ENCODE results near the gene CFAP61.
A peak's percentile ranks its signal among the peaks of the same experiment; 100 is the strongest.
"Not testable (repeated sequence)": the region's sequence is repeated elsewhere in the genome, so short reads cannot be mapped to it uniquely, and the experiment has no call there.

CFAP61 gene, protein sequence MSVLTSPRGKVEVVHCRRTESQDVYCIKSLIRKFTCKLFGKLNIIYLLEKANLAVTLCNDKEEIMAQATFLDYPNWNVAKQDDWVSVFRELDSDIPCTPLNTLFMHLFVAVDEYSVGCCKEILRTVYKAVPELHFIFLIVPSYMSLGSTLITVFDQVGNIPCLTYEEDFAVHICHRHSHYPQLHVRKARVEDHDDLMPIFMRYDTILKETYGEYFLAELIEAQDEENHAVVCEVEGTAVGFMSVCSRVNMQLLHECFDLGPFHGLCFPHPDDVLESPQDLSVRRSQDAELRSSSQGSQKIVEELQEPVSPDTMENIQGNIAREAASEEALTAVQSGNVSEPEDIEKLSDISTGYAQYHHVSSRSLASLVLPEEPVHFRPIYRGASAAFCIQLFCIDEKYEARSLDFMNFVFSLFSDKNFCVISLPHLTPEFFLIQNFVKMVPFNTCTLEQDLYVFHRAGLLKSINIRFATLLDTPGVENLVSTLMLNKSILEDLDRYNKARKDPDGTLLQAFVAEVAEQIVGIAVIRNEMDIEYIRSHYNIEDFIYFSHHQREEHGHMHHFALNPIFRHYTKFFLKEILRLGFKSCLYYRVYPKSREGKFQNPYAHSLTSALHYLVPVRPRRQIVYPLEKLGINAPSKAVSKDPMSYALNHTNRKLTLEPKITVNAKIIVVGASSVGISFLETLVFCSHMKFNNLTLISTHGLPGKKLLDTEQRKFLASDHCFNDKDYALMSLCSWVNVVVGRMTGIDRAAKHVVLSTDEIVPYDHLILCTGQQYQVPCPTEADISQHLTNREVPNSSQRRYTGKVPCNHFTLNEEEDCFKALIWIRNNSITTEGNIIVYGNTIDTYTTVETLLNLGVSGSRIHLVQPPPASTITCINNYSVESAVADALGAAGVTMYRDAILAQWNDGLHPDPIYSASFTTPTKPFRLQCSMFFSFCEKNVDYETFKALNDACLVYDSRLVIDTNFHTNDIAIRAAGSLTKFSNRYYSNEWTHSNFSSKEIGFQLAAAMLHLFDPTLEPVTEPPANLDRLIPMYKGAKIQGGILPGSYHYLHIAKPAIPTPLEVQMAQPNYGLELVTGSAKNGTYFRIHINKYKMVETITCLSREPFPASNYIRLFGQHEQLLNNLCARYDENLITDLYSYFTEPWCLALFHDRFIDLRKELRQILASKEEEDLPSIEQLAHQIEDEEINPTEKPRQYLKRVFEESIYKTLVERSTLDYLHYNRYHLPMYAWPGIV

DNA sequence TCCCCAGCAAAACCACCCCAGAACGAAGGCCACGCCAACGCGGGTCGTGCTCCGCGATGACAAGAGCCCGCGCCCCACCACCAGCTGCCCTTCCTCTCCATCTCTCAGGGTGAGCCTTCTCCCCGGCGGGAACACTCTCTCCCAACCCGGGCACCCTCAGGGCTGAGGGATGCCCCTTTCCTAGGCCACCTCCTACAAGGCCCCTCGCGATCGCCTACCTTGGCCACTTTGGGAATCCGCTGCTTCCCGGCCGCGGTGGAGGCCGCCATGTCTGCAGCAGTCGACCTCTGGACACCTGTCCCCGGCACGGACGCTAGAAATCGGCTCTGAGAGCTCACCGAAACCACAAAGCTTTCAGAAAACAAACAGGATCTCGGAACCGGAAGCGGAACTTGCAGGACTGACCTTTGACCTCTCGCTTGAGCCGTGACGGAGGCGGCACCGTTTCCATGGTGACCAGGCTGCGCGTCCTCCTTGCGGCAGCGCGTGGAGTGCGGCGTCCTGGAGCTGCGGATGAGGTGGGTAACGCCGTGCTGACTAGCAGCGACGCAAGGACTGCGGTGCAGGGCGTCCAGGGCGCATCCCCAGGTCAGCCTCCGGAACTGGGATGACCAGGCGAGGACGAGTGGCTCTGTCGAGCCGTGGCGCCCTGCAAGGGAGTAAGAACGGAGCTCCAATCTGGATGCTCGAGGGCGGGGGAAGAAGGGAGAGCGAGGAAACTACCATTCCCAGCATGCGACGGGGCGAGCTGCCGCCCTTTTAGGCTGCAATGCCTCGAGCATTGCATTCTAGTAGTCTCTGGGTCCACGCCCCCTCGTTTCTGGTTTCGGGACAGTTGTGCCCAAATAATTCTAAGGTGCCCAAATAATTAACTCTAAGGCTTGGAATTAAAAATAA lies at the start of gene CFAP61, which contains the start of gene CRNKL1:
CFAP61 (plus strand) TSS at position 459 of the 897 bp plus-strand sequence. CDS start 4,122 bp downstream, outside the sequence.
CRNKL1 (minus strand) TSS at position 393 of the 897 bp plus-strand sequence; CDS start at position 269, 124 bp downstream.
- DNase-seq: peak; percentile 98

DNA sequence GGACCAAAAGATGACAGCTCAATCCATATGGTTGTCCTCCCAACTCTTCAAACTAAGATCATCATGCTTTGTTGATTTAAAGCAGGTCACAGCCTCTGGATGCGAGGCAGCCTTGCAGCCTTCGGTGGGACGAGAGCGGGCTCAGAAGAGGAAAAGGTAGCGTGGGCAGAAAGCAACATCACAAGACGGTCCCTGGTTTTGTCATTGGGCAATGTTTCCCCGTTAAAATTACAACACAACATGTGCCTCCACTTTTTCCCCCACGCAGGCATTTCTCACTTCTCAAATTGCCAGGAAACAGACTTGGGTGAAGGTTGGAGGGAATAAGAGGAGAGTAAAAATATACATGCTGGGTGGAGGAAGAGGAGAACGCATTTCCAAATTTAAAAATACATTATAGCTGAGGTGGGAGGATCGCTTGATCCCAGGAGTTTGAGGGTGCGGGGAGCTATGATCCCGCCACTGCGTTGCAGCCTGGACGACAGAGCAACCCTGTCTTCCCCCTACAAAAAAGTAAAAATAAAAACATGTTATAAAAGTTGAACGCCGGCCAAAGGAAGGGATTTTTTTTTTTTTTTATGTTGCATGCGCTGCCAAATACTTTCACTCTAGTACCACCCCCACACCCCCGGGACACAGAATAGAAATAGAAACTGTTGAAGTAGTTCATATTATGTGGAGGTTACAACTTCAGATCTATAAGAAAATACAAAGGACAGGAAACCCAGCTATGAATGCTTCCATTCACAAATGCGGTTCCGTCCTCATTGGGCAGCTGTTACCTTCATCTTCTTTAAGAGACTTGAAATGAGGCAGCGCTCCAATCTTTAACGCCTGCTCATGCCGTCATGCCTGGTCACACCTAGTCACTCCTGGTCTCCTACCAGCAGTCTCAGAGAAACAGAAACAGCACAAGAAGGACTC lies 49.0 kb upstream of the CFAP61 start:
- DNase-seq: no peak

DNA sequence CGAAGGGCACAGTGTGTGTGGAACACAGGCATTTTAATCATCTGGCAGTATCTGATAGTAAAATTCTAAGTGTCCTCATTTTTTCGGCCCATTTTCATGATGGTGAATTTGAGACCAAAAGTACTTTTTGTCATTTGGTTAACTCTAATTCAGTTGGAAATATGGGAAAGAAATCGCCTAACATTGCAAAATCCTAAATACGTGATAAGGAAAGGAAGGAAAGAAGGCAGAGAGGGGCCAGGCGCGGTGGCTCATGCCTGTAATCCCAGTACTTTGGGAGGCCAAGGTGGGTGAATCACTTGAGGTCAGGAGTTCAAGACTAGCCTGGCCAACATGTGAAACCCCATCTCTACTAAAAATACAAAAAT lies 48.4 kb upstream of the CFAP61 start:
- not testable (repeated sequence) for DNase-seq

GRCh38 chr20:20005342-20005741 lies 47.0 kb upstream of the CFAP61 start:
- no peak for DNase-seq

- DNase-seq: no peak
Observed at GRCh38 chr20:20009784-20010253, 42.5 kb upstream of the CFAP61 start.

DNA sequence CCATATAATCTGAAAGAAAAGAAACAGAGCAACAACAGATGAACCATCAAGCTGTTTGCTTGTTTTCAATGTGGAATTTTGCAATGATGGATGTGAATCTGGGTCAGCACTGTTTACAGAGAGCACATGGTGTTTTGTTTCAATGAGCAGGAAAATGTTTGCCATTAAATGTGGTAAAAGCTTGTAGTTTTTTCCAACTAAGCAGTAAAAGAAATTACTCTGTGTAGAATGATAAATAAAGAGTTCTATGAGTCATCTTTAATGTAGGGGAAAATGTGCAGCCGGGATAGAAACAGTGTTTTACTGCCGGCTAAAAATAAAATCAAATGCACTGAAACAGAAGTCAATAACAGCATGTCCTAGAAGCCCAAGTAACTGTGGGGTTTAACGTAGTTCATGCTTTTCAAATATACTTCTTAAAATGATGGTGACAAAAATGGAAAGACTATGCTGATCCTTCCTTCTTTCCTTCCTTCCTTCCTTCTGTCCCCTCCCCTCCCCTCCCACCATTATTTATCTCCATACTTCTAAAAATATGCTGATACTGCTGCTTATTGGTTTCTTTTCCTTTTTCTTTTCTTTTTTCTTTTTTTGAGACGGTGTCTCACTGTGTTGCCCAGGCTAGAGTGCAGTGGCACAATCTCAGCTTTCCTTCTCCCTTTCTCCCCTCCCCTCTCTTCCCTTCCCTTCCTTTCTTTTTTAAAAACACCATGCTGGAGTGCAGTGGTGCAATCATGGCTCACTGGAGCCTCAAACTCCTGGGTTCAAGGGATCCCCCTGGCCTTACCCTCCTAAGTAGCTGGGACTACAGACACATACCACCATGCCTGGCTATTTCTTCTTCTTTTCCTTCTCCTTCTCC lies 41.5 kb upstream of the CFAP61 start:
- no peak for DNase-seq

GRCh38 chr20:20012541-20012940 lies 39.8 kb upstream of the CFAP61 start:
- no peak for DNase-seq

DNA sequence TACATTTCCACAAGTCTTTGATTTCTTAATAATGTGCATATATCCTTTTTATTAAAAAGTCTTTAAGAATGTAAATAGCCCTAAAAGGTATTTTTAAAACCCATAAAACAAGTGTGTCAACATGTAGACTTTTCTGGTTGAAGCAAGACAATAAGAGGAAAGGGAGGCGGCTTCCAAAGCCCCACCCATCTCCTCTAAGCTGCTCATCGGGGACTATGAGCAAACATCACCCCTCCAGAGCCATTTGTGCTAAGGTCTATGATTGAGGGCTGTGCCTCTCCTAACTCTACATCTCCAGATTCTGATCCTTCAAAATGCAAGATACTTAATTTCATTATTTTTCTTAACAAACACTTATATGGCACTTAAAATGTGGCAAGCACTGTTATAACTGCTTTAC lies 37.7 kb upstream of the CFAP61 start:
- DNase-seq: no peak

GRCh38 chr20:20017001-20017843 lies 35.1 kb upstream of the CFAP61 start, which contains the start of gene NAA20:
Gene NAA20 (plus strand): TSS chr20:20017362. CDS start chr20:20017397, 35 bp downstream.
- DNase-seq: peak; percentile 95

DNA sequence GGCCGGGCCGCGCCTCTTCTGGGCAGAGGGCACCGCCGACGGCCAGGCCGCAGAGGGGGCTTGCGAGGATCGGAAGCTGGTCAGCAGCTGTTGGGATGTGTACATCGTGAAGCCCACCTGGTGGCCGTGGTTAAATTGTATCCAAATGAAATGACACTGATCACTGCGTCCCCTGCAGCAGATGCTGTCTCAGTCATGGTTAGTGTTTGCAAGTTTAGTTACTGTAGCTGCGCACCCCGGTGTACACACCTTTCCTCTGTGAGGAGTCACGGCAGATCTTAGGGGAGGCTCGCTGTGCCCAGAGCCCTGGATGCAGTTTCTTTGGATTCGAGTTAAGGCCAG lies 34.5 kb upstream of the CFAP61 start:
- peak; percentile 23 for DNase-seq

GRCh38 chr20:20018366-20018765 lies 34.0 kb upstream of the CFAP61 start:
- DNase-seq: no peak

DNA sequence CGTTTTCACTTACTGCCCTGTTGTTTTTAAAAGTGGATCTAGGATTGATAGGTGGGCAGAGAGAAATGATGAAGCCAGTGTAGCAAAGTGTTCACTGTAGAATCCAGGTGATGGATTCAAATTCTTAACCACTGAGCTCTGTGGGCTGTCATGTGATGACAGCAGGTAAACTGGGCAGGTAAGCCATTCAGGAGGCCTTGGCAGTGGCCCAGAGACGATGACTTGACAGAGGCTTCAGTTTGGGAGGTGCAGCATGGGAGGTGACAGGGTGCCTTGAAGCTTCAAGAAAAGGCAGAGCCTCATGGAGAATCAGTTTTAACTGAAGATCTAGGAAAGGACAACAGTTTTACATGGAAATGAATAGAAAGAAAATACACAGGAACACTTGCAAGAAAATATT lies 33.2 kb upstream of the CFAP61 start:
- no peak for DNase-seq

DNA sequence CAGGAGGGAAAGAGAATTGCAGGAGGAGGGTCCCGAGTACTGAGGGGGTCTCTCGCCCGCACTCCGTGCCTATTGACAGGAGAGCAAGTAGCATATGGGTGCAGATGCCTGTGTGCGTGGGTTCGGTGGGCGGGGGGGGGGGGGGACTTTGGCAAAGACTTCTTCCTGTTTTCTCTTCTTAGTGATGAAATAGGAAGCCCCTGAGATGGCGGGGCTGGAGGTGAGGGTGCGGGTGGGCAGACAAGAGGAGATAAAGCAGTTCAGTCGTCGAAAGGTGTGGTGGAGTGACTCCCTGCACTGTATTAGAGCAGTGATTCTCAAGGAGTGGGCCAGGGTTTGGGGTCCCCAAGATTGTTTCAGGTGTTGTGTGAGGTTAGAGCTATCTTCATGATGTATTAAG lies 31.4 kb upstream of the CFAP61 start:
- DNase-seq: no peak

GRCh38 chr20:20021835-20022234 lies 30.5 kb upstream of the CFAP61 start:
- no peak for DNase-seq

DNA sequence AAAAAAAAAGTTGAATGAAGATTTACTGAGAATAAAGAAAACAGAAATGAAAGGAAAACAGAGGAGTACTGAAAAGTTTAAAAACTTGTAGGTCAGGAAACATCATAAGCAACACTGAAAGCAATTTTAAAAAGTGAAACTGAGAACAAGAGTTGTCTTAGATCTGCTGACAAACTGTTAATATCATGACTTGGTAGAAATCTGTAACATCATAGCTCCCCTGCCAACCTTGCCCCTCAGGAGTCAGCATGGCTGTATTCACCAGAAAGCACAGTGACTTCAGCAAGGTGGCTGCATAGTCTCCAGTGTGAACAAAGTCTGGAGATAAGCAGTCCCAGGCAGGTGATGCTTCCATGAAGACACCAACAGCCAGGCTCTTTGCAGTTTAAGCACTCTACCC lies 29.8 kb upstream of the CFAP61 start:
- peak; percentile 56 for DNase-seq

GRCh38 chr20:20023395-20023794 lies 28.9 kb upstream of the CFAP61 start:
- no peak for DNase-seq

- DNase-seq: no peak
Observed at GRCh38 chr20:20024942-20025341, 27.4 kb upstream of the CFAP61 start.

DNA sequence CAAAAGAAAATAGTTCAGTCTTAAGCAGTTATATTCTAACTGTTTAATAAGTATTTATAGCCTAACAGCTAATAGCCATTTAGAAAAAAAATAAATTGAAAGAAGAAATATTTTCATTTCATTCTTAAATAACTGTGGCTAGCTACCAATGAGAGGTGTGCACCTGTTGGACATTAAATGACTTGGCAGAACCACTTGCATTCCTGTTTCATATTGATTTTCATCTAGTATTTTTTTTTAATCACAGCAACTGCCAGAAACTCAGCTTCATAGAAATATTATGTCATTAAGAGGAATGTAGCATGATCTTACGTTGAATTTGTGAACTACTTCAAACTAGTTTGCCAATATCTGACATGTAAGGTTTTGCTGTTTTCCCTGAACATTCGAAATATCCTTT lies 25.0 kb upstream of the CFAP61 start:
- no peak for DNase-seq

GRCh38 chr20:20031790-20032189 lies 20.5 kb upstream of the CFAP61 start:
- no peak for DNase-seq

Measured in activated CD4-positive, alpha-beta T cell treated with anti-CD3 and anti-CD28 coated beads, Interleukin-2, Interleukin-6, amounts not matched to agents 100 ng/mL and 50 ng/mL, durations not matched to agents 16 hours and 8 hours (primary cell).